ENCODE data around the gene MUC6.
A peak's percentile ranks its signal among the peaks of the same experiment; 100 is the strongest.

The MUC6 gene

GRCh38 chr11:981764-982163, 54.8 kb downstream of the MUC6 start:
- Histone ChIP-seq H3K27ac (ENCODE audit: low read length, poor library complexity, severe bottlenecking) (no peak overlapping the region), H4K8ac (ENCODE audit: low read length) (no peak overlapping the region), H3K14ac (ENCODE audit: low read length in 2 of 2) (no peak overlapping the region), H3K27me3 (ENCODE audit: control insufficient read depth in 1 of 2, insufficient read depth in 1 of 2, low read length in 2 of 2) (no peaks in the 10 kb centered on the region), H2AFZ (ENCODE audit: low read depth, low read length) (no peak overlapping the region), H2AK5ac (ENCODE audit: low read length, severe bottlenecking) (no peak overlapping the region), H3K9ac (ENCODE audit: low read length) (no peak overlapping the region), H3K79me1 (replicated peaks; ENCODE audit: low read length, poor library complexity, severe bottlenecking) (peaks cover 47% of the 10 kb centered on the region), H3K4ac (ENCODE audit: low read depth in 1 of 2, low read length in 2 of 2) (no peak overlapping the region), H2BK12ac (ENCODE audit: low read length in 2 of 2) (no peak overlapping the region), H3K23ac (ENCODE audit: low read length in 2 of 2) (no peak overlapping the region), H3K4me1 (ENCODE audit: control insufficient read depth, insufficient read depth, low read depth, low read length) (peaks cover 13% of the 10 kb centered on the region), H2BK15ac (ENCODE audit: low read depth, poor library complexity, severe bottlenecking) (no peak overlapping the region), H4K91ac (ENCODE audit: low read length) (no peak overlapping the region), H3K18ac (ENCODE audit: low read depth in 1 of 2, low read length in 2 of 2) (no peak overlapping the region), H3K4me2 (ENCODE audit: low read length, poor library complexity, severe bottlenecking) (no peak overlapping the region), H3K9me3 (ENCODE audit: control insufficient read depth, low read length) (no peaks in the 10 kb centered on the region), H3K4me3 (ENCODE audit: insufficient read depth in 1 of 2, low read depth in 1 of 2, low read length in 2 of 2) (no peak overlapping the region), H2BK120ac (ENCODE audit: low read depth, low read length) (no peak overlapping the region), H2BK5ac (ENCODE audit: low read depth, low read length, poor library complexity, severe bottlenecking) (no peak overlapping the region), H3K36me3 (ENCODE audit: control insufficient read depth in 1 of 2, insufficient read depth in 2 of 2, low read depth in 1 of 2, low read length in 2 of 2) (peaks cover 73 to 79% of the 10 kb centered on the region in 2 experiments)
- 98% methylated on average over 14 of the region's 14 CpGs for WGBS
- no peak for DNase-seq

GRCh38 chr11:980438-981357, 55.8 kb downstream of the MUC6 start:
- H3K79me1 ChIP-seq (replicated peaks; ENCODE audit: low read length, poor library complexity, severe bottlenecking), result peaks cover 46% of the 10 kb centered on the region
- no peak overlapping the region for H3K27ac ChIP-seq (ENCODE audit: low read length, poor library complexity, severe bottlenecking)
- DNase-seq, result no peak
- H2AFZ ChIP-seq (ENCODE audit: low read depth, low read length), result no peak overlapping the region
- 97% methylated on average over 26 of the region's 26 CpGs for WGBS
- H3K36me3 ChIP-seq (ENCODE audit: control insufficient read depth in 1 of 2, insufficient read depth in 2 of 2, low read depth in 1 of 2, low read length in 2 of 2), result peaks cover 63 to 76% of the 10 kb centered on the region in 2 experiments
- H2BK120ac ChIP-seq (ENCODE audit: low read depth, low read length), result no peak overlapping the region
- H3K4me1 ChIP-seq (ENCODE audit: control insufficient read depth, insufficient read depth, low read depth, low read length), result peaks cover 18% of the 10 kb centered on the region
- H3K4ac ChIP-seq (ENCODE audit: low read depth in 1 of 2, low read length in 2 of 2), result no peak overlapping the region
- H3K4me2 ChIP-seq (ENCODE audit: low read length, poor library complexity, severe bottlenecking), result no peak overlapping the region
- no peak overlapping the region for H3K4me3 ChIP-seq (ENCODE audit: insufficient read depth in 1 of 2, low read depth in 1 of 2, low read length in 2 of 2)
- H2BK5ac ChIP-seq (ENCODE audit: low read depth, low read length, poor library complexity, severe bottlenecking), result no peak overlapping the region
- no peaks in the 10 kb centered on the region for H3K9me3 ChIP-seq (ENCODE audit: control insufficient read depth, low read length)
- H2BK15ac ChIP-seq (ENCODE audit: low read depth, poor library complexity, severe bottlenecking), result no peak overlapping the region
- H3K14ac ChIP-seq (ENCODE audit: low read length in 2 of 2), result no peak overlapping the region
- no peak overlapping the region for H2BK12ac ChIP-seq (ENCODE audit: low read length in 2 of 2)
- no peak overlapping the region for H2AK5ac ChIP-seq (ENCODE audit: low read length, severe bottlenecking)
- H4K91ac ChIP-seq (ENCODE audit: low read length), result no peak overlapping the region
- no peaks in the 10 kb centered on the region for H3K27me3 ChIP-seq (ENCODE audit: control insufficient read depth in 1 of 2, insufficient read depth in 1 of 2, low read length in 2 of 2)
- H3K18ac ChIP-seq (ENCODE audit: low read depth in 1 of 2, low read length in 2 of 2), result no peak overlapping the region
- H3K23ac ChIP-seq (ENCODE audit: low read length in 2 of 2), result no peak overlapping the region
- H3K9ac ChIP-seq (ENCODE audit: low read length), result no peak overlapping the region
- H4K8ac ChIP-seq (ENCODE audit: low read length), result no peak overlapping the region

GRCh38 chr11:978781-979180, 57.7 kb downstream of the MUC6 start:
- H4K8ac ChIP-seq (ENCODE audit: low read length), result no peak overlapping the region
- H3K36me3 ChIP-seq (ENCODE audit: control insufficient read depth in 1 of 2, insufficient read depth in 2 of 2, low read depth in 1 of 2, low read length in 2 of 2), result peaks cover 52 to 70% of the 10 kb centered on the region in 2 experiments
- H2BK5ac ChIP-seq (ENCODE audit: low read depth, low read length, poor library complexity, severe bottlenecking), result no peak overlapping the region
- H3K4me3 ChIP-seq (ENCODE audit: insufficient read depth in 1 of 2, low read depth in 1 of 2, low read length in 2 of 2), result no peak overlapping the region
- no peak overlapping the region for H4K91ac ChIP-seq (ENCODE audit: low read length)
- H3K27me3 ChIP-seq (ENCODE audit: control insufficient read depth in 1 of 2, insufficient read depth in 1 of 2, low read length in 2 of 2), result no peaks in the 10 kb centered on the region
- no peak for DNase-seq
- no peak overlapping the region for H2AFZ ChIP-seq (ENCODE audit: low read depth, low read length)
- no peak overlapping the region for H3K9ac ChIP-seq (ENCODE audit: low read length)
- no peaks in the 10 kb centered on the region for H3K9me3 ChIP-seq (ENCODE audit: control insufficient read depth, low read length)
- H3K4me1 ChIP-seq (ENCODE audit: control insufficient read depth, insufficient read depth, low read depth, low read length), result peaks cover 18% of the 10 kb centered on the region
- no peak overlapping the region for H3K18ac ChIP-seq (ENCODE audit: low read depth in 1 of 2, low read length in 2 of 2)
- WGBS, result 97% methylated on average over 16 of the region's 16 CpGs
- H2BK15ac ChIP-seq (ENCODE audit: low read depth, poor library complexity, severe bottlenecking), result no peak overlapping the region
- H2AK5ac ChIP-seq (ENCODE audit: low read length, severe bottlenecking), result no peak overlapping the region
- no peak overlapping the region for H3K4ac ChIP-seq (ENCODE audit: low read depth in 1 of 2, low read length in 2 of 2)
- no peak overlapping the region for H3K4me2 ChIP-seq (ENCODE audit: low read length, poor library complexity, severe bottlenecking)
- no peak overlapping the region for H2BK12ac ChIP-seq (ENCODE audit: low read length in 2 of 2)
- no peak overlapping the region for H3K23ac ChIP-seq (ENCODE audit: low read length in 2 of 2)
- peaks cover 37% of the 10 kb centered on the region for H3K79me1 ChIP-seq (replicated peaks; ENCODE audit: low read length, poor library complexity, severe bottlenecking)
- no peak overlapping the region for H3K14ac ChIP-seq (ENCODE audit: low read length in 2 of 2)
- H3K27ac ChIP-seq (ENCODE audit: low read length, poor library complexity, severe bottlenecking), result no peak overlapping the region
- H2BK120ac ChIP-seq (ENCODE audit: low read depth, low read length), result no peak overlapping the region

GRCh38 chr11:977830-978720, 58.4 kb downstream of the MUC6 start:
- Histone ChIP-seq H2BK120ac (ENCODE audit: low read depth, low read length) (no peak overlapping the region), H2AK5ac (ENCODE audit: low read length, severe bottlenecking) (no peak overlapping the region), H3K9ac (ENCODE audit: low read length) (no peak overlapping the region), H3K4me2 (ENCODE audit: low read length, poor library complexity, severe bottlenecking) (no peak overlapping the region), H2AFZ (ENCODE audit: low read depth, low read length) (no peak overlapping the region), H3K4me1 (ENCODE audit: control insufficient read depth, insufficient read depth, low read depth, low read length) (peaks cover 18% of the 10 kb centered on the region), H4K91ac (ENCODE audit: low read length) (peak overlapping the region; percentile 41), H3K23ac (ENCODE audit: low read length in 2 of 2) (no peak overlapping the region), H3K79me1 (replicated peaks; ENCODE audit: low read length, poor library complexity, severe bottlenecking) (peaks cover 39% of the 10 kb centered on the region), H3K36me3 (ENCODE audit: control insufficient read depth in 1 of 2, insufficient read depth in 2 of 2, low read depth in 1 of 2, low read length in 2 of 2) (peaks cover 56 to 75% of the 10 kb centered on the region in 2 experiments), H3K18ac (ENCODE audit: low read depth in 1 of 2, low read length in 2 of 2) (no peak overlapping the region), H3K14ac (ENCODE audit: low read length in 2 of 2) (no peak overlapping the region), H3K4me3 (ENCODE audit: insufficient read depth in 1 of 2, low read depth in 1 of 2, low read length in 2 of 2) (no peak overlapping the region), H2BK5ac (ENCODE audit: low read depth, low read length, poor library complexity, severe bottlenecking) (no peak overlapping the region), H4K8ac (ENCODE audit: low read length) (no peak overlapping the region), H3K27ac (ENCODE audit: low read length, poor library complexity, severe bottlenecking) (no peak overlapping the region), H2BK15ac (ENCODE audit: low read depth, poor library complexity, severe bottlenecking) (no peak overlapping the region), H2BK12ac (ENCODE audit: low read length in 2 of 2) (no peak overlapping the region), H3K9me3 (ENCODE audit: control insufficient read depth, low read length) (no peaks in the 10 kb centered on the region), H3K27me3 (ENCODE audit: control insufficient read depth in 1 of 2, insufficient read depth in 1 of 2, low read length in 2 of 2) (no peaks in the 10 kb centered on the region), H3K4ac (ENCODE audit: low read depth in 1 of 2, low read length in 2 of 2) (no peak overlapping the region)
- WGBS, result 95% methylated on average over 28 of the region's 28 CpGs
- no peak for DNase-seq

Data from mesenchymal stem cell (in vitro differentiated cells and primary cell).